HG03064 (cell line): Measurements from ENCODE around the gene CDC14B.

Source experiments
- ATAC-seq: cut with Tn5 transposase; IDR thresholded peaks from one replicate; pipeline ENCODE4 v1.9.1; 2021; ENCODE audit warnings: low read depth; ENCODE audit not compliant: unreplicated experiment

Gene CDC14B

GRCh38 chr9:96489482-96489979 lies 130.1 kb downstream of the CDC14B start:
- no peak for ATAC-seq

DNA sequence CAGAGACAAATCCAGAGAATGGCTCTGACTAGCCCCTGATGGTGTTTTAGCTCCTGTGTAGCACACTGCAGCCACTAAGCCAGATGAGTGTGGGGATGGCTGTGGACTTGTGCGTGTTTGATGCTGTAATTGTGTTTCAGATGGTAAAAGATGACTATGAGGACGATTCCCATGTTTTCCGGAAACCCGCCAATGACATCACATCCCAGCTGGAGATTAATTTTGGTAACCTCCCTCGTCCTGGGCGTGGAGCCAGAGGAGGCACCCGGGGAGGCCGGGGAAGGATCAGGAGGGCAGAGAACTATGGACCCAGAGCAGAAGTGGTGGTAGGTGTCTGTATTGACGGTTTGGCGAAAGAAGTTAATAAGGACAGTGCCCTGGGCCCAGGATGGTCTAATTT lies 131.7 kb downstream of the CDC14B start:
- ATAC-seq = no peak

GRCh38 chr9:96487029-96487396 lies 132.6 kb downstream of the CDC14B start:
- no peak for ATAC-seq

- no peak for ATAC-seq
These were observed 133.1 kb downstream of the CDC14B start for GRCh38 chr9:96486386-96487028.

DNA sequence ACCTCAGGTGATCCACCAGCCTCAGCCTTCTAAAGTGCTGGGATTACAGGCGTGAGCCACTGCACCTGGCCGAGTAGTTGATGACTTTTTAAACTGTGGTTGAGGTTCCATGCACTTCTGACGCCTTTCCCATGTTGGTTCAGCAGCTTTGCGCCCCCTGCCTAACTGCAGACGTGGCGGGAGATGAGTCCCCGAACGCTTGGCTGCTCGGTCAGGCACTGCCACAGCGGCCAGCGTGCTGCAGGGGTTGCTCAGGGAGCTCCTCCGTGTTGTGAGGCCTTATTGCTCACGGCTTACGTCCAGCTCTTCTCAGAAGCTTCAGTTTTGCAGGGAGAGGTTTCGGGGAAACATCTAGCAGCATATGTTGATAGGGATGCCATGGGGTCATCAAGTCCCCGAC lies 134.4 kb downstream of the CDC14B start:
- ATAC-seq = no peak

- ATAC-seq = peak; percentile 91
These were observed 135.1 kb downstream of the CDC14B start for GRCh38 chr9:96484521-96484931.

GRCh38 chr9:96483733-96484390 lies 135.8 kb downstream of the CDC14B start:
- no peak for ATAC-seq

- ATAC-seq = no peak
These were observed 136.4 kb downstream of the CDC14B start for GRCh38 chr9:96483197-96483596.

DNA sequence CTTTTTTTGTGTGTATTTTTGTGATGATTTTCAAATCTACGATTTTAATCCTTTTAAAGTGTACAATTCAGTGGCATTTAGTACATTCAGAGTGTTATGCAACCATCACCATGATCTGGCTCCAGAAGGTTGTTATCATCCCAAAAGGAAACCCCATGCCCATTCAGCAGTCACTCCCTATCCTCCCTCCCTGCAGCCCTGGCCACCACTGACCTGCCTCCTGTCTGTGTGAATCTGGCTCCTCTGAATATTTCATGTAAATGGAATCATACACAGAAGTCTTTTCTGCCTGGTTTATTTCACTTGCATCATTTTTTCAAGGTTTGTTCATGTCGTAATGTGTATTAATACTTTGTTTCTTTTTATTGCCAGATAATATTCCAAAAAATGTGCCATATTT lies 137.2 kb downstream of the CDC14B start:
- ATAC-seq = no peak

DNA sequence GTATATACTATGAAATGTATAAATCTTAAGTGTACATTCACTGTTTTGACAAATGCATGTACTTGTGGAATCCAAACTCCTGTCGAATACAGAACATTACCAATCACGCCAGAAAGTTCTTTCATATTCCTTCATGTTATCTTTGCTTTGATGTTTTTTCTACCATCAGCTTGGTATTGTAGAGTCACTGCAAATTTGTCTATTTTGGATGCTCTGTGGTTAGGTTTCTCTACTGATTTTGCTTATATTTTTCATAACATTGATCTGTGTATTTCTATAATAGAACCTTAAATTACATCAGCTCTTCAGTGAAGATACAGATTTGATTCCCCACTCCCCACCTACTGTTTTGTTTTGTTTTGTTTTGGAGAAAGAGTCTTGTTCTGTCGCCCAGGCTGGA lies 138.9 kb downstream of the CDC14B start:
- ATAC-seq = no peak

GRCh38 chr9:96478829-96479371 lies 140.7 kb downstream of the CDC14B start:
- peak; percentile 74 for ATAC-seq

GRCh38 chr9:96476591-96476990 lies 143.1 kb downstream of the CDC14B start:
- no peak for ATAC-seq

DNA sequence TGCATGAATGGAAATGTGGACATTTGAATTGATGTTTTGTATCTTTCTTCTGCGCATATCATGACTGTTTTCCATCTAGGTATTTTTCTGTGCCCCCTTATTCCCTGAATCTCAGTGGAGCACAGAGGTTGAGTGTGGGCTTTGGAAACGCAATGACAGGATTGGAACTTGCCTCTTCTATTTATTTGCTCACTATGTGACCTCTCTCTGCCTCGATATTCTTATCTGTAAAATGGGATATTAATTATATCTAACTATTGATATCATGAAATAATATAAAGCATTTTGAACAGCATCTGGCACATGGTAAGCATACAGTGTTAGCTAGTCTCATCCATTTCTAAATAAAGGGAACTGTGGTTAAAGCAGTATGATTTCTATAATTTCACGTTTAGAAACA lies 143.6 kb downstream of the CDC14B start:
- ATAC-seq = no peak

DNA sequence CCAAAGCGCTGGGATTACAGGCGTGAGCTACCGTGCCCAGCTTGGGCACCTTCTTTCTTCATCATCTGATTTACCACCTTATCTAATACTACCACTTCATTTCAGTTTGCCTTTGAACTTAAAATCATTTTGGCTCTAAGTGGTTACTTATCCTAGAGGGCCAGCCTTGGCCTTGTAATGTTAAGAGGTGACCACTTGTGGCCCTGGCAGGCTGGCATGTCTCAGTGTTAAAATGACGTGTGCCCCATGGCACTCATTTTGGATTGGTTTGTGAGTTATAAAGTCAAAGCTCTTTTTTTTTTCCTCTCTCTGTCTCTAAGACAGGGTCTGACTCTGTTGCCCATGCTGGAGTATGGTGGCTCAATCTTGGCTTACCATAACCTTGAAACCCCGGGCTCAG lies 151.9 kb downstream of the CDC14B start:
- ATAC-seq = no peak

DNA sequence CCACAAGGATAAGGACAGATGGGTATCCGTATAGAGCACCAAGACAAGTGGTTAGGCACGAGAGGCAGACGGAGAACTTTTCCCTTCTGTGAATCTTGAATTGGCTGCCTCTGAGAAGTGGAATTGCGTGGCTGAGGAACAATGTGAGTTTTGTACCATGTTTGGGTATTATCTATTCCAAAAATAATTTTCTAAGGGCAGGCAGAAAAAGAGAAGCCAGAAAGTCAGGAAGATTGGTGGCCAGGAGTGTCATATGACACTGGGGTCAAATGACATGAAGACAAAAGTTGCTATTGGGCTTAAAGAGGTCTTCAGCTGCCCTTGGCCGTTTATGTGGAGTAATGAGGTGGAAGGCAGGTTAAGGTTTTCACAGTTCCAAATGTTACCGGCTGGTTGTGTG lies 155.2 kb downstream of the CDC14B start:
- no peak for ATAC-seq

- ATAC-seq = no peak
These were observed 157.1 kb downstream of the CDC14B start for GRCh38 chr9:96462541-96462940.

GRCh38 chr9:96461336-96461735 lies 158.3 kb downstream of the CDC14B start:
- ATAC-seq = no peak

GRCh38 chr9:96460882-96461281 lies 158.8 kb downstream of the CDC14B start:
- ATAC-seq = no peak

- ATAC-seq = no peak
These were observed 159.2 kb downstream of the CDC14B start for GRCh38 chr9:96460470-96460869.

DNA sequence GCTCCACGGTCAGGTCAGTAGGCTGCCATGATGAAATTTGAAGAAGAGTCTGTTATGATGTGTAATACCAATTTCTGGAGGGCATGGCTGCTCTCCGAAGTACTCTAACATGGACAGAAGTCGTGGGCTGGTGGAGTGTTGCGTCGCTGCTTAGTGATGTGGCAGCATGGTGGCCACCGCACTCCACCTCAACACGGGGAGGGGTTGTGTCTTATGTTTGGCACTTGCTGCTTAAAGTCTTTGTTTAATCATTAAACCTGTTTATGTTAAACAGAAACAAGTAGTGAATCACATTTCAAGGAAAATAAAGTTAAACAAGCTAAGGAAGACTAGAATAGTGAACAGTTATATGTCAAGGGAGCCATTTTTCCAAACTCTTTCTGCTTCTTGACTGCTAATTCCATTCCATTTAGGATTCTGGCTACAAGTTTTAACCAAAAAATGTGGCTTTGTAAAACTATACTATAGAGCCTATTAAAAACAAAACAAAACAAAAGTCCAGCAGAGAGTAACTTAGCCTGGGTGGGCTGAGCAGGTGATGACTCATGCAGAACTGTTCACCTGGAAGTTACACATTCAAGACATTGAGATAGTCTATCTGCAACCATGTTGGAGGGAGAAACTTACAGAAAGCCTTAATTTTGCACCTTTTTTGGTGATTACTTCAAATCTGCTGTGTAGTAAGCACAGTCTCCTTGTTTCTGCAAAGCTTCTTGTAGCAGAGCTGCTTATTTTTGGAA lies 160.2 kb downstream of the CDC14B start:
- ATAC-seq = no peak

- ATAC-seq = no peak
These were observed 161.4 kb downstream of the CDC14B start for GRCh38 chr9:96458226-96458625.
